HepG2 (cell line): ENCODE data around the gene ABCF1. TPM values are rescaled to one million over a fixed set of nuclear protein-coding genes. Genes with fewer than 3 reads are reported as not detected.

Source experiments
- ATF2 ChIP-seq: sonication (generic); formaldehyde crosslinking; IDR thresholded peaks from 2 replicates; pipeline ENCODE4 v1.4.0; 2020; ENCODE audit warnings: missing genetic modification reagents
- BATF2 ChIP-seq: sonication (generic); formaldehyde crosslinking; IDR thresholded peaks from 2 replicates; pipeline ENCODE4 v1.8.0; 2022; ENCODE audit warnings: mild to moderate bottlenecking, missing genetic modification reagents, moderate library complexity
- CENPT ChIP-seq: sonication (generic); formaldehyde crosslinking; IDR thresholded peaks from 2 replicates; pipeline ENCODE4 v1.8.0; 2022; ENCODE audit warnings: low read depth, mild to moderate bottlenecking, moderate library complexity, missing genetic modification reagents
- KLF12 ChIP-seq: sonication (generic); formaldehyde crosslinking; IDR thresholded peaks from 2 replicates; pipeline ENCODE4 v1.4.0; 2020; ENCODE audit warnings: missing genetic modification reagents, borderline replicate concordance
- MNT ChIP-seq: fragments of 450-650 bp; IDR thresholded peaks from 2 replicates; pipeline ENCODE4 v1.6.1; 2016
- PREB ChIP-seq: sonication (generic); formaldehyde crosslinking; IDR thresholded peaks from 2 replicates; pipeline ENCODE4 v1.4.0; 2020; ENCODE audit warnings: missing genetic modification reagents
- RAD21 ChIP-seq: fragments of 450-650 bp; formaldehyde crosslinking; IDR thresholded peaks from 2 replicates; pipeline ENCODE4 v1.5.0; 2020; ENCODE audit warnings: mild to moderate bottlenecking
- SALL2 ChIP-seq: sonication (generic); formaldehyde crosslinking; IDR thresholded peaks from 2 replicates; pipeline ENCODE4 v1.8.1; 2023; ENCODE audit warnings: mild to moderate bottlenecking, missing genetic modification reagents, inconsistent platforms
- SETDB1 ChIP-seq: sonication (generic); formaldehyde crosslinking; IDR thresholded peaks from 2 replicates; pipeline ENCODE4 v1.5.1; 2020; ENCODE audit warnings: missing genetic modification reagents, mild to moderate bottlenecking, borderline replicate concordance
- TFE3 ChIP-seq: IDR thresholded peaks from 2 replicates; pipeline ENCODE4 v1.6.1; 2016
- TGIF2 ChIP-seq: IDR thresholded peaks from 2 replicates; pipeline ENCODE4 v1.6.1; 2016; ENCODE audit warnings: control low read depth, missing compliant biosample characterization
- THRA ChIP-seq: sonication (generic); formaldehyde crosslinking; IDR thresholded peaks from 2 replicates; pipeline ENCODE4 v1.4.0; 2020; ENCODE audit warnings: missing genetic modification reagents, borderline replicate concordance
- ZFP1 ChIP-seq: IDR thresholded peaks from 2 replicates; pipeline ENCODE4 v1.6.1; 2016
- ZNF143 ChIP-seq: sonication (generic); formaldehyde crosslinking; IDR thresholded peaks from 2 replicates; pipeline ENCODE4 v1.4.0; 2020; ENCODE audit warnings: missing genetic modification reagents
- ZNF605 ChIP-seq: sonication (generic); formaldehyde crosslinking; IDR thresholded peaks from 2 replicates; pipeline ENCODE4 v1.8.0; 2022; ENCODE audit warnings: mild to moderate bottlenecking, missing genetic modification reagents
- ZNF703 ChIP-seq: sonication (generic); formaldehyde crosslinking; IDR thresholded peaks from 2 replicates; pipeline ENCODE4 v1.5.1; 2020; ENCODE audit warnings: missing genetic modification reagents, mild to moderate bottlenecking, moderate library complexity, borderline replicate concordance
- ZNF777 ChIP-seq: sonication (generic); formaldehyde crosslinking; IDR thresholded peaks from 2 replicates; pipeline ENCODE4 v1.4.0; 2020; ENCODE audit warnings: missing genetic modification reagents
- polyA plus RNA-seq, 8 experiments: library from polyadenylated mRNA; depleted of rRNA in 3 of 8; stranded (reverse) in 7 of 8; unstranded in 1 of 8; fragments of >200 nt; fragmentation: Illumina TruSeq in 4 of 8; extraction: Trizol in 4 of 8; gene quantifications; 2 replicates each; pipeline versions ENCODE4 v1.2.1 to v1.2.3, GENCODE V29; 2011 to 2016; ENCODE audit warnings: low read depth in 4 of 8, missing spikeins in 1 of 8, mixed read lengths in 1 of 8; ENCODE audit not compliant: insufficient read depth in 1 of 8
- total RNA-seq, 5 experiments: library from RNA; depleted of rRNA; stranded (reverse); fragments of >200 nt; fragmentation: Illumina TruSeq; extraction: Trizol; gene quantifications; 2 replicates each; pipeline ENCODE4 v1.2.3, GENCODE V29; 2016; ENCODE audit warnings: low read depth in 1 of 5

ABCF1 gene
- total and polyA plus RNA-seq, 2 of the 13 experiments (the other 11 are each of a cell fraction or from before 2014, with no cell fraction given), result 25.4 to 98.9 TPM

GRCh38 chr6:30556066-30556905, 15.0 kb upstream of the ABCF1 start, which contains the start of gene GNL1 (continued):
- TF ChIP-seq ZNF777 (CRISPR knock-in tag), result peak; percentile 67; the same call in 1 of the 2 replicates
- 0 out of 2 replicates have a peak, but pooled peaks have one; percentile 20 for TF ChIP-seq TFE3
- peak; percentile 50; the same call in 1 of the 2 replicates for TF ChIP-seq THRA (CRISPR knock-in tag)
- TF ChIP-seq SETDB1 (CRISPR knock-in tag), result no peak
- TF ChIP-seq CENPT, result peak; percentile 60; the same call in 1 of the 2 replicates
- TF ChIP-seq MNT, result peak; percentile 73
- TF ChIP-seq ZFP1 (CRISPR knock-in tag), result no peak
- peak; percentile 25; the same call in 1 of the 2 replicates for TF ChIP-seq KLF12 (CRISPR knock-in tag)
- TF ChIP-seq RAD21, result peak; percentile 44; the same call in 1 of the 2 replicates
- TF ChIP-seq TGIF2 (CRISPR knock-in tag), result peak; percentile 98
- 0 out of 2 replicates have a peak, but pooled peaks have one; percentile 57 for TF ChIP-seq PREB (CRISPR knock-in tag)
- TF ChIP-seq SALL2, result peak; percentile 32
- no peak for TF ChIP-seq BATF2 (CRISPR knock-in tag)
- no peak for TF ChIP-seq ZNF703 (CRISPR knock-in tag)
- TF ChIP-seq ZNF605 (CRISPR knock-in tag), result no peak; the same call in 1 of the 2 replicates
- peak; percentile 88; the same call in 1 of the 2 replicates for TF ChIP-seq ATF2
- no peak for TF ChIP-seq ZNF143
